ENCODE data around the gene RERE. TPM values are rescaled to one million over a fixed set of nuclear protein-coding genes. Genes with fewer than 3 reads are reported as not detected.
A peak's percentile ranks its signal among the peaks of the same experiment; 100 is the strongest.

RERE gene
- total RNA-seq, 1 donor: 27.0 TPM

DNA sequence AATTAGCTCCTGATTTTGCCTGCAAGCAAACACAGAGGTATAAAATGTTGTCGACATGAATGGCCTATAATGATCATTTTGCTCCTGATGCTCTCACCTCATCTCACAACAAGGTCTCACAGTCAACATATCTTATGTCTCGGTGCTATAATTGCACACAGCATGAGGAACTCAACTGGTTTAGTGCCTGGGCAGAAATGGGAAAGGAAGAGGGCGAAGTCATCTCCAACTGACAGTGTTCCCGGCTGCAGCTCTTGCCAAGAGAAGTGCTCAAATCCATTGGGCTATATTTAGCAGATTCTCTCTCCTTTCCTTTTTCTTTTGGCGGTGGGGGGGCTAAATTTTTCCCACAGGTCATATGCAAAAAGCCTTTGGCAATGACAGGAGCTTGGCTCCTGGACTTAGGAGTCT lies 446.5 kb downstream of the RERE start:
- DNase-seq (ENCODE audit: low read depth): peak; percentile 58
- no peak overlapping the region for H3K4me3 ChIP-seq (ENCODE audit: low read depth, low read length)
- TF ChIP-seq, protein P1, sequence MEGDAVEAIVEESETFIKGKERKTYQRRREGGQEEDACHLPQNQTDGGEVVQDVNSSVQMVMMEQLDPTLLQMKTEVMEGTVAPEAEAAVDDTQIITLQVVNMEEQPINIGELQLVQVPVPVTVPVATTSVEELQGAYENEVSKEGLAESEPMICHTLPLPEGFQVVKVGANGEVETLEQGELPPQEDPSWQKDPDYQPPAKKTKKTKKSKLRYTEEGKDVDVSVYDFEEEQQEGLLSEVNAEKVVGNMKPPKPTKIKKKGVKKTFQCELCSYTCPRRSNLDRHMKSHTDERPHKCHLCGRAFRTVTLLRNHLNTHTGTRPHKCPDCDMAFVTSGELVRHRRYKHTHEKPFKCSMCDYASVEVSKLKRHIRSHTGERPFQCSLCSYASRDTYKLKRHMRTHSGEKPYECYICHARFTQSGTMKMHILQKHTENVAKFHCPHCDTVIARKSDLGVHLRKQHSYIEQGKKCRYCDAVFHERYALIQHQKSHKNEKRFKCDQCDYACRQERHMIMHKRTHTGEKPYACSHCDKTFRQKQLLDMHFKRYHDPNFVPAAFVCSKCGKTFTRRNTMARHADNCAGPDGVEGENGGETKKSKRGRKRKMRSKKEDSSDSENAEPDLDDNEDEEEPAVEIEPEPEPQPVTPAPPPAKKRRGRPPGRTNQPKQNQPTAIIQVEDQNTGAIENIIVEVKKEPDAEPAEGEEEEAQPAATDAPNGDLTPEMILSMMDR (IDR thresholded peaks at IDR 0.05; ENCODE audit: insufficient read depth, low read length): no peak

DNA sequence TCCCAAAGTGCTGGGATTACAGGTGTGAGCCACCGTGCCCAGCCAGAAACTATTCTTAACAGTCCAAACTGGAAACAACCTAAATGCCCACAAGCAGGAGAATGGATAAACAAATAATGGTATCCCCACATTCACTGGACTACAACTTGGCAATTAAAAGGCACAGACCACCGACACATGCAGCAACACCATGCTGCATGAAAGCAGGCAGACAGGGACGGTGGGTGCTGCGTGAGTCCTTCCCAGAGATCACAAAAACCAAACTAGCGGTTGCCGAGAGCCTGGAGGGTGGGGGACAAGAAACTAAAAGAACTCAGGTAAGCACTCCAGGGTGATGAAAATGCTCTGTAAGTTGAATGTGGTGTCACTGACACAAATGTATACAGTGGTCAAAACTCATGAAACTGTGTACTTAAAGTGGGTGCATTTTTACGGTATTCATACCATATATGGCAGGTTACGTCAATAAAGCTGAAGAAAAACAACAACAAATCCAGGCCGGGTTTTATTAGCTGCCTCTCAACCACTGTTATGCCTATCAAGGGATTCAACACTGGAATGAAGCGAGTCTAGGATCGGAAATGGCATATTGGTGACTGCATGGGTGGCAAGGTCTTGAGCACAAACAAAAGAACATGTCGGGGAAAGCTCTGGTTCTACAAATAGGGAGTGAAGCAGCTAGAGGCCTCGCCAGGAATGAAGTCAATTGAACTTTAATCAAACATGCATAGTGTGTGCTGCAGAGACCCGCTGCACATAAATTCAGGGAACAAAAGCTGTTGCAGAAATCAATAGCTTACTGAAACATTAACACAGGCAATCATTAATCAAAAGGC lies 447.2 kb downstream of the RERE start:
- DNase-seq (ENCODE audit: low read depth): no peak
- TF ChIP-seq, protein P1 (IDR thresholded peaks at IDR 0.05; ENCODE audit: insufficient read depth, low read length): no peak
- H3K4me3 ChIP-seq (ENCODE audit: low read depth, low read length): no peak overlapping the region

DNA sequence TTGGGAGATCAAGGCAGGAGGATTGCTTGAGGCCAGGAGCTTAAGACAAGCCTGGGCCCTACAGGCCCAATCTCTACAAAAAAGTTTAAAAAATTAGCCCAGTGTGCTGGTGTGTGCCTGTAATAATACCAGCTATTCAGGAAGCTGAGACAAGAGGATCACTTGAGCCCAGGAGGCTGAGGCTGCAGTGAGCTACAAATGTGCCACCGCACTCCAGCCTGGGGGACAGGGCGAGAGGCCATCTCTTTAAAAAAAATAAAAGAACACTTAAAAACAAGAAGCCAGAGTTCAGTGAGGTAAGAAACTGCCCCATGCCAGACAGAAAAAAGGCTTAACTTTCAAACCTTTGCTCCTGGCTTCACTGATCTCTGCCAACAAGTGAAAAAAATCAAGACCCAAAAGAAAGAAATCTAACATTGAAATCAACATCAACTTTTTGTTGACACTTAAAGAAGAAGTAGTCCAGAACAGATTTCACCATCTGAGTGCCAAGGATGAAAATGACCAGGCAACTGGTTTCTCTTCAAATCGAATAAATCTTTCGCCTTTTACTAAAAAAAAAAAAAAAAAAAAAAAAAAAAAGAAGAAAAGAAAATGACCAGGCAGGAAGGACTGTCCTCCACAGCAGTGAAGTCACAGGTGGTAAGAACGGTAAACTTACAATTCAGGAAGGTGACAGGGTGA lies 448.3 kb downstream of the RERE start:
- no peak for DNase-seq (ENCODE audit: low read depth)
- TF ChIP-seq, protein P1 (IDR thresholded peaks at IDR 0.05; ENCODE audit: insufficient read depth, low read length): no peak
- no peak overlapping the region for H3K4me3 ChIP-seq (ENCODE audit: low read depth, low read length)

DNA sequence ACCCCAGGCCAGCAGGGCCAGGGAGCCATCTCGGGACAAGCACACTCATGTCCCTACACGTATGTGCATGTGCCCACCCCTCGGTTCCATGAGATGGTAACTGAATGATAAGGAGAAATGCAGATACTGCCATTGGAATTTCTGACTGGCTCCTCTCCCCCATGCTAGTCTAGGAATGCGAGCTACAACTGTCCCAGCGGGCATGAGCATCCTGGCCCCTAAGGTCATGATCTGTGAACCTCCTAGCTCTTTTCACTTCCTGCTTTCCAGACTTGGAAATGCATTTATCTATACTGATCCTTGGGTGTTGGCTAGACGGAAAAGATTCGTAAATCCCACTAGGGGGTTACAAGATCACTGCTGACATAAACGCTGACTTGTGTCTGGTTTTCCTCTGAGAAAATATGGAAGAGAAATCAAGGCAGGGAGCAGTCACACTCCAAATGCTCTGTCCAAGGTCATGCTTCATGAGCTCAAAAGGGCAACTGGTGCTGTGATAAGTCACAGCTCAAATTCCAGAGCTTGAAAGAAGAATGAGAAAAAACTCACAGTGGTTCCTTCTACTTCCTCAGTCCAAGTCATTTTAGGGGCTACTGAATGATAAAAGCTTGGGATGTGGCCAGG lies 449.8 kb downstream of the RERE start:
- TF ChIP-seq, protein P1 (IDR thresholded peaks at IDR 0.05; ENCODE audit: insufficient read depth, low read length): no peak
- DNase-seq (ENCODE audit: low read depth): no peak
- H3K4me3 ChIP-seq (ENCODE audit: low read depth, low read length): no peak overlapping the region

DNA sequence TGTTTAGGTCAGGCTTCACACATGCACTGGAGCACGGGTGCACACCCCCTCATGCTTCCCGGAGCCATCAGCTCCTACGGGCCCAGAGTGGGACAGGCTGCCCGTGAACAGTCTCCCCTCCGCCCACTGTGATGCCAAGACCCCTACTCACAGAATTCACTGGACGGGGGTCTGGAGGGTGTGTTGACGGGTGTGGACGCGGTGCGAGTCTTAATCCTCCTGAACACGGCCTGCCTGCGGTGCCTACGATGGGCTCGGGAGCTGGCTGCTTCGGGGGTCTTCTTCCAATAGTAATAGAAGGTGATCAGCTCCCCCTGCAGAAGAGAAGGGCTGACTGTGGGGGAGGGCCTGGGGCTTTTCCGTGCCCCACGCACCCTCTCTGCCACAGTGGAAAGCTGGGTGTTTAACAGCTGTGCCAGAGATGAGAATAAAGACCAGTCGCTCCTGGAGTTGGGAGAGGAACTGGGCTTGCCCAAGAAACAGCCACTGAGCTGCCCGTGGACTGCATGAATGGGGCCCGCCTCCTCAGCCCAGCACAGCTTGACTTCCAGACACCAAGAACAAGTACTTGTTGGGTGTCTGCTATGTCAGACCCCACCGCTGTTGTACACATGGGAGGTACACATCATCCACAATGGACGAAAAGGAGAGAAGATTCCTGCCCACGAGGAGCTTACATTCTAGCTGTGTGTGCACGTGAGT lies 451.6 kb downstream of the RERE start:
- H3K4me3 ChIP-seq (ENCODE audit: low read depth, low read length): no peak overlapping the region
- DNase-seq (ENCODE audit: low read depth): no peak
- TF ChIP-seq, protein P1 (IDR thresholded peaks at IDR 0.05; ENCODE audit: insufficient read depth, low read length): no peak

All from fibroblast of the aortic adventitia (primary cell).